AG08396 (cell line): ENCODE measurements around the gene SH2D7.
A peak's percentile ranks its signal among the peaks of the same experiment; 100 is the strongest.

Experiments used
- DNase-seq: peaks from one replicate; pipeline ENCODE4 v3.0.0; 2012; ENCODE audit warnings: low spot score, mixed read lengths

SH2D7 gene

DNA sequence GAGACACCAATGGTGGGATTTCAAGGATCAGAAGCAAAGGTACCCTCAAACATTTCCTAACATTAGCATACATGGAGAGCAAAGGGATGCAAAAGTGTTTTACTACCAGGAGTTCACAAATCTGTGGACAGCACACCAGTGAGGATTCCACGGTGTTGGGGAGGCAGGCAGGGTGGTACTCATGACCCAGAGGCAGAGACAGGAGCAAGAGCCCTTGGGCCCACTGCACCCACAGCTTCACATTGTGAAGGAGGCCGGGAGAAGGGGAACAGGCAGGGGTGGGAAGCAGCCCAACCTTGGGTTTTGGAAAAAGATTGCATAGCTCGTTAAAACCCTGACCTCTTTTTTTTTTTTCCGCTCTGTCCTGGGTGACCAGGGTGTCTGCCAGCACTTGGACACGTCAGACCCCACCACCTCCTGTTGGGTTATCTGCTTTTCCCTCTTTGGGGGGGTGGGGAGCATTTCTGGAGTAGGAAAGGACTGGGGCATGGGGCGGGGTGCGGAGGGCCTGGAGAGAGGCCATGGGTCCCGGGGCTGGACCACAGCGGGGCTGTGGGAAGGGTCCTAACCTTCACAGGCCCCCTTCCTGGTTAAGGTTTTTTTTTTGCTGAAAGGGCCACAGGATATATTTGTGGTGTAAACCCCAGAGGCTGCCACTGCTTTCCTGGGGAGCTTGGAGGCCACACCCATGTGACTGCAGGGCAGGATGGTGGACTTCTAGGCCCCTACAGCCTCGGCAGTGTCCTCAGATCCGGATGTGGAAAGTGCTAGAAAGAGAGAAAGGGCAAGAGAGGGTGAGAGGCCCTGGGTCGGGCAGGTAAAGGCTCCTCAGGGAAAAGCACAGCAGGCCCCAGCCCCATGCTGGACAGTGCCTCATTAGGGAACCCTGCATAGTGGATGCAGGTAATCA is 12.5 kb downstream of the SH2D7 start:
- DNase-seq, result no peak

DNA sequence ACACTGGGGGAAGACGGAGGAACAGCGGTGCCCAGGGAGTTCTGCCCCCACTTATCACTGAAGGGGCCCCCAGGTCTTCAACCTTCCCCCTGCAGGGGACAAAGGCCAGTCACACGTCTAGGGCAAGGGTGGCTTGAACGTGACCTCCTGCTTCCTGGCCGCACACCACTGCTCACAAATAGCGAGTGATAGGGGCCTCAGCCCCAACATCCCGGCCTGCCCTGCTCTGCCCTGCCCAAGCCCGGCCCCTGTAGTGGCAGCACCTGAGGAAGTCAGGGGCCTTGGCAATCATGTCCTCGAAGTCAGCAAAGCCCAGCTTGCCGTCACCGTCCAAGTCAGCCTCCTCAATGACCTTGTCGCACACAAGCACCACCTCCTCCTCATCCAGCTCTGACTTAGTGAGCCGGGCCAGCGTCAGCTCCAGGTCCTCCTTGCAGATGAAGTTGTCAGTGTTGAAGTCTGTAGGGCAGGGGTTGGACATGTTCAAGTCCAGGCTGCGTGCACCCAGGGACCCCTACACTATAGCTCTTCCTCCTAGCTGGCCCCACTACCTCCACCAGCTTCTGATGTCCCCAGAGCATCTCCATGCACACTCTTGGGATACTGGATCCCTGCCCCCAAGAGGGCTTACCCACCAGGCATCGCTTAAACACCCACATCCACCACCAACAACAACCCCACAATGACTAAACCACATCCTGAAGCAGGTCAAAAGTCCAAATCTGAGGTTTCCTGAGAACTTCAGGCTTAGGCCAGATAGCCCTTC is 13.3 kb downstream of the SH2D7 start:
- no peak for DNase-seq

DNA sequence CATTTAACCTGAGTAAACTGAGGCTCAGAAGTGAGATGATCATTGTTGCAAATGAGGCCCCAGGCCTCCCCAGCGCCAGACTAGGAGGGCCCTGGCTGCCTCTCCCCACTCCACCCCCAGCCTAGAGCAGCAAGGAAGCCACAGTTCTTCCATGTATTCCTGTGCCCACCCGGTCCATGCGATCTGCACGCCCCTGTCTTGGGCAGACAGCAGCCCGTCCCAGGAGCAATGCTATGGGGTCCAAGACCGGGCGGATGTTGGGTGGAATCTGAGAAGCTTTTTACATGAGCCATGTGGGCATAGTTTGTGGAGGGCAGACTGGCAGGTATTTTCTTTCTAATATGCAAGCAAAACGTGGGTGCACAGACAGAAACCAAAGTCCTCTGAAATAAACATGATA is 15.1 kb downstream of the SH2D7 start:
- DNase-seq, result no peak

DNA sequence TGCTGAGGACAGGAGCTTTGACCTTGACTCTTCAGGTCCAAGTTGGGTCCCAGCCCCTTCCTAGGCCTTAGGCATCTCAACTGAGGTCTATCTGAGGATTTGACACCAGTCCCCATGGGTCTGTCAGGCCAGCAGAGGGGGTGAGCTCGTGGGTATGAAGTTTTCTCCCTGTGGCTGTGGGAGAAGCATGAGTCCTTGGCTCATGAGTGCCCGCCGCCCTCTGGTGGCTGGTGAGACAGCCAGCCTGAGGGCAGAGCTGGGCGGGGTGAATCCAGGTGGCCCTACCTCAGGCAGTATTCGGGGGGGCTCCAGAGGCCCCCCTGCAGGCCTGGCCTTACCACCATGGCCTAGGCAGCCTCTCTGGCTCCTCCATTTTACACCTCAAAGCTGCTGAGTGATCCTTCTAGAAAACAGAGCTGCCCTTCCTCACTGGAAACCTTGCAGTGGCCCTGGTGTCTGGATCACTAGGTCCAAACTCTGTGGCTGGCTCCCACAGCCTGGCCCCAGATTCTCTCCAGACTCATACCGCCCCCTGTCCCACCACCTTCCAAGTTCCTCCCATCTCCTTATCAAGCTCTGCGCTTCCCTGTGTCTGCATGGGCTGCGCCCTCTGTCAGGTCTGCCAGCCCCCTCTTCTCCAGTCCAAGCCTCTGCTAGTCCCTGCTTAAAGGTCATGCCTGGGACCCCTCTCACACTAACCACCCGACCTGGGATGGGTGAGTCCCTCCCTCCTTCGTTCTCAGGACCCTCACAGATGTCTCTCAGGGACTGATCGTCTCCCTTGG is 16.1 kb downstream of the SH2D7 start:
- peak; percentile 88 for DNase-seq

DNA sequence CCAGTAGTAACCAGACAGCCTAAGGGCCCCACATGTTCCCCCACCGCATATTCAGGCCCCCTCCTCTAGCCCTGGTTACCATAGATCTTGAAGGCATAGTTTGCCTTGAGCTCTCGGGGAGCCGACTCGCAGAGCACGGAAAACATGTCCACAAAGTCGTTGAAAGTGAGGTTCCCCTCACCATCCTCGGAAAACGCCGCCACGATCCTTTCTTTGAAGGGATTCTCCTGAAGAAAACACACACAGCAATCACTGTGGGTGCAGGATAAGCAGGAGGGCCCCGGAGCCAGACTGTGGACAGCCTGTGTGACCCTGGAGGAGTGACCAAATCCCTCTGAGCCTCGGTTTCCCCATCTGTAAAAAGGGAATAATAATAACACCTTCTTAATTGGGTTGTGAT is 16.8 kb downstream of the SH2D7 start:
- DNase-seq, result no peak

DNA sequence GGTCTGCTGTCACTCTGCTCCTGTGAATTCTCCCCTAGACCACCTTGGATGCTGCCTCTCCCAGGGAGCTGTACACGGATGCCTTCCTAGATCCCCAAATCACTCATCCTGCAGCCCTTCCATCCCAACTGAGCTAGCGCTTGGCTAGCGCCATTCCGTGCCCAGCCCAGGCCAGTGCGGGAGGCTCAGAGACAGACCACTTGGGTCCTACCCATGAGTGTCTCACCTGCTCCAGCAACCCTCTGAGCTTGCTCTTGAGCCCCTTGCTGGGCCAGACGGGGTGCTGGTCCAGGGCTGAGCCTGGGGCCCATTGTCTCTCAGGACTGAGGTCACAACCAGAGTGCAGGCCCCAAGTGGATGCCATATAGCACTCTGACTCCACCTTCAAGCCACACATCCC is 17.7 kb downstream of the SH2D7 start:
- no peak for DNase-seq

DNA sequence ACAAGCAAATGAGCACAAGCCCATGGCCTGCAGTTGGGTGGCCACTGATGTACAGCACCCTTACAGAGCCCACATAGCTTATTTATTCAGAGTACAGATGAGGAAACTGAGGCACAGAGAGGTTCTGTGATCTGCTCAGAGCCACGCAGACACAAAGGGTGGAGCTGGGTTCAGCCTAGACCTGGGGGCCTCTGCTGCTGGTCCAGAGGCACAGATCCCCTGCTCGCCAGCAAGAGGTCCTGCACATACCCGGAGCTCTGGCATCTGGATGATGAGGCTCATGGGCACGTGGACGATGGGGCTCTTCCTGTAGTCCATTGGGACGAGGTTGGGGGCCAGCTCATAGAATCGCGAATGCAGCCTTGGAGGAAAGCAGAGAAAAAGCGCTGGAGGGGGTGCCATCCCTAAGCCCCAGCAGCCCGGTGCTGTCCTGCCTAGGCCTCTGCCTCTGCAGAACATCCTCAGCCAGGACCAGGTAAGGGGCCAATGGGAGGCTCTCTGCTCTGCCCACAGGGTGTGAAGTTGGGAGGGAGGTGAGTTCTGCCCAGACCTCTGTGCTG is 18.6 kb downstream of the SH2D7 start:
- DNase-seq, result no peak

DNA sequence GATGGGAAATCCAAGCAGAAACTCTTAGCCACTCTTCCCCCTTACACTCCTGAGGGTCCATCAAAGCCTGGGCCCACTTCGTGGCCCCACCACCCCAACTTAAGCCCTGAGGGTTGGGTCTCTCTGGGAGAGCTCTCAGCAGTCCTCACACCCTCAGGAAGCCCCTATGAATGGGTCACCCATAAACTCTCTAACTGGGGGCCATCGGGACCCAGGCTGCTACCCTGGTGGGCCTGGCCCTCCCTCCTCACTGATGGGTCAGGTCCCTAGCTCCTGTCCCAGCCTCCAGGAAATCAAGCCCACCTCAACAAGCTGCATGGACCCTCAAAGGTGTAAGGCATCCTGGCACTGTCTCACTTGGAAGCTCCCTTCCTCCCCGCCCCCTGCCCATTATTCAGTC is 19.4 kb downstream of the SH2D7 start:
- DNase-seq, result no peak

DNA sequence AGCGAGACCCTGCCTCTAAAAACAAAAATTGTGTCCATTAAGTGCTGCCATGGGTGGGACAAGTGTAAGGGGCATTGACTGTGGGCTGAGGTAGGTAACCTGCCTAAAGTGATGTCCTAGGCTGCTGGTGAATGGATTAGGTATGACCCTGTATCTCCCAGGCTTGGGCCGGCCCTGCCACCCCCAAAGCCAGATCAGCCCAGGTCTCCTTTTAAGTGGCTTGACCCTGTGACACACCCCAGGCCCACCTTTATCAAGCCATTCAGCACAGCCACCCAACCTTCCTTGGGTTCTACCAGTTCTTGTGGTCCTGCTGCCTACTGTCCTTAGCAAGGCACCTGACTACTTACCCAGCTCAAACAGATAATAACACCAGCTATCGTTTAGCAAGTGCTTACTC is 20.2 kb downstream of the SH2D7 start:
- no peak for DNase-seq

DNA sequence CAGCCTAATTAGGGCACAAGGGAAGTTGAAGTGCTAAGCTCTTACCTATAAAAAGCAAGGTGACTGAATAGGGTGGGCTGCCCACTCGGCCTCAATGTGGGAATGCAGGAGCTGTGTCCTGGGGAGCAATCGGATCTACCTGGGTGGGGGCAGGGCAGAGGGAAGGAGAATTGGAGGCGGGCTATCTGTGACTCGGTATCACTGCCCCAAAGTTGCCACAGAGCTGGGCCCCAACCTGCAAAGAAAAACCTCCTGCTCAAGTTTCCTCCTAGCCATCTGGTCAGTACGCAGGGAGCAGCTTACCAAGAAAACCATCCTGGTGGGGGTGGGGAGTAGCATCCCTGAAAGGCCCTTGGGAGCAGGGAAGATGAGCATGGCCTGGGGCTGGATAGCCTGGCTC is 28.2 kb downstream of the SH2D7 start:
- DNase-seq, result no peak

DNA sequence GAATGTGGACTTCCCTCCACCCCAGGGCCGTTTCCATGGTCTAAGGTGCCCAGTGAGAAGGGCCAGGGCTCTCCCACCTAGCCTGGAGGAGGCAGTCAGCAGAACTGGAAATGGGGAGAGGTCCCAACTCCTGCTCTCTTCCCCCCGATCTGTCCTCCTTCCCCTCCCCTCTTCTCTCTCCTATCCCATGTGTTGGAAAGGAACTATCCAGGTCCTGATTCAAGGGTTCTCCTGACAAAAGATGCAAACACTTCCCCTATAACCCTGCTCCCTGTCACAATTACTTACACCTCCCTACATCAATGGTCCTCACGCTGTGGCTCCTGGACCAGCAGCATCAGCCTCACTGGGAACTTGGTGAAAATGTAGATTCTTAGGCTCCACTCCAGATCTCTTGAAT is 32.9 kb downstream of the SH2D7 start:
- DNase-seq, result no peak

DNA sequence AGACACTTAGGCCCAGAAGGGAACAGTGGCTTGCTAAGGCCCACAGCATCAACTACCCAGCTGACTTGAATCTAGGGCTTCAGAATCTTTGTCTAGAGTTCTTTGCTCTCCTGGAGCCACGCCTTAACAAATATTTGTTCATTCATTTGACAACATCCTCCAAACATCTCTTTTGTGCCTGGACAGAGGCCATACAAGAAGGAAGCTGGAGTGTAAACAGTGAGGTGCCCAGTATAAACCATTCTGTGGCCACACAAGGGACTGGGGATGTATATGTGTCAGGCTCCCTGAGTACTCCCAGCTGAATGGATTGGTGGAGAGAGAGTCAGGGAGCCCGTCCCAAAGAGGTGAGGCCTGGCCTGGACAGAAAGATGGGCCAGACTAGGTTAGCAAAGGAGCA is 35.5 kb downstream of the SH2D7 start:
- DNase-seq, result peak; percentile 33

DNA sequence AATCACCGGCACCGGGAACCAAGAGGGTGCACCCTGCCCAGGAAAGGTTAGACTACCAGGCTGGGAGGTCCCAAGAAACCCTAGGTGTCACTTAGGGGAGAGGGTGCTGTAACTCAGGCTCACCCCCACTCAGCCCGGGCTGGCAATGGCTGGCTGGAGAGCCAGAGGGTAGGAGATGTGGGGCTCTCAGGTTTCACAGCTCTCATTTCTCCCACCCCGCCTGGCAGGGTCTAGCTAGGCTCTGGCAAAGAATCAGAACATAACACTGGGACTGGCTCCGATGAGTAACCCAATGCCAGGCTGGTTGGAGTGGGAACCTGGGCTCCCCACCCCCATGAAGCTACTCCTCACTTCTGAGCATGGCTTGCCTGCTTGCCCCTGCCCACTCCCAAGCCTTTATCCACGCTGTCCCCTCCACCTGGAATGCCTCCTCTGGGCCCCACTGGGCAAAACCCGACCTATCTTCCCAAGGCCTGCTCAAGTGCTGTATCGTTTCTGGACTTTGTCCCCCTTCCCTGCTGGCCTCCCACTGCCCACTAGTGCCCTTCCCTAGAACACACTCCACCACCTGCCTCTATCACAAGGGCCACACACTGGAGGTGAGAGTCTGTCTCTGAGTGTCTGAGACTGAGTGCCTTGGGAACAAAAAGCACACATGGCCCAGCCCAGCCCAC is 36.9 kb downstream of the SH2D7 start:
- peak; percentile 29 for DNase-seq

DNA sequence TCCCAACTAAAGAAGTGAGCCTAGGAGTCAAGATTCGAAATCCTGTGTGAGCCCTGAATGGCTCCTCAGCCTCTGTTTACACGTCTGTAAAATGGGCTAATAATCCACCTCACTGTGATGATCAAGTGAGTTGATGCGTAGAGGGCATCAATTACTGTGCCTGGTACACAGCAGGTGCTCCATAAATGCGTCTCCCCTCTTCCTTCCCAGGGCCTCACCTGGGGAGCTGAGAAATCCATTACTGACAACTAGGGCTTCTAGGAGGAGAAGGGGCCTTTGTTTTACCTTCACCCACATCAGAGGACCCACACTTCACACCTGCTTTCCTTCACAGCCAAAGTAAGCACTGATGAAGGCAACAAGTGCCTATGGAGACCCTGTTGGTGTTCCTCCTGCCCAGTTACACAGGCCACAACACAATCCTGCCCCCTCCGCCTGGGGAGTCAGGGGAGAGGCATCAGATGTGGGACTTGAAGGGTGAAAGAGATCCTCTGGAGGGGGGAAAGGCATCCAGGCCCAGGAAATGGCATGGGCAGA is 37.5 kb downstream of the SH2D7 start:
- DNase-seq, result no peak

DNA sequence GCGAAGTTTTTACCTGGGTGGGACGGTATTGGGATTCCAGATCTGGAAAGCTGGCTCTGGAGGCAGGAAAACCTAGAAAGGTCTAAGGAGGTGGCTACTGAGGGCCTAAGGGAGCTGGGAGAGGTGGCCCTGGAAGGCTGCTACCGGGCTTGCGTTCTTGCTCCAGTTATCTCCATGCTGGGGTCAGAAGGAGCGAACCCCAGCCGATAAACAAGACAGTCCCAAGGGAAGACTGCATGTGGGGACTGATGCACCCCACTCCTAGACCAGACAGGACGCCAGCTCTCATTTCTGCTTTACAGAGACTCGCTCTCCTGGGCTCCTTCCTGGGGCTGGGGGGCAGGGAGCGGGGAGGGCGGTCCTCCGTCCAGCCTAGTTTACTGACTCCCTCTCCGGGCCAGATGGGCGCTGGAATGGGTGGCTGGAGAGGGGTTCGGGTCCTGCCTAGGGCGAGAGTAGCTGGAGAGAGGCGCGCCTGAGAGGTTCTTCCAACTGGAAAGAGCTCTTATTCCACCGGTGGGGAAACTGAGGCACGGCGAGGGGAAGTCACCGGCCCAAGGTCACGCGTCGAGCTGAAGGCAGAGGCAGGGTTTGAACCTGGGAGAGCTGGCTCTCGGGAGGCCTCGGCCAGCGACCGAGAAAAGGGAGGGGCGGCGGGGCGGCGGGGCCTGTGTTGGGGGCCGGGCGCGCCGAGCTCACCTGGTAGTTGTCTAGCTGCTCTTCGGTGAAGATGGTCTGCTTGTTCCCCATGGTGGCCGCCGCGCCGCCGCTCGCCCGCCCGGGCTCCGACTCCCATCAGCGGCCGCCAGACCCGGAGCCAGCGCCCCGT is 38.3 kb downstream of the SH2D7 start:
- DNase-seq, result peak; percentile 25

DNA sequence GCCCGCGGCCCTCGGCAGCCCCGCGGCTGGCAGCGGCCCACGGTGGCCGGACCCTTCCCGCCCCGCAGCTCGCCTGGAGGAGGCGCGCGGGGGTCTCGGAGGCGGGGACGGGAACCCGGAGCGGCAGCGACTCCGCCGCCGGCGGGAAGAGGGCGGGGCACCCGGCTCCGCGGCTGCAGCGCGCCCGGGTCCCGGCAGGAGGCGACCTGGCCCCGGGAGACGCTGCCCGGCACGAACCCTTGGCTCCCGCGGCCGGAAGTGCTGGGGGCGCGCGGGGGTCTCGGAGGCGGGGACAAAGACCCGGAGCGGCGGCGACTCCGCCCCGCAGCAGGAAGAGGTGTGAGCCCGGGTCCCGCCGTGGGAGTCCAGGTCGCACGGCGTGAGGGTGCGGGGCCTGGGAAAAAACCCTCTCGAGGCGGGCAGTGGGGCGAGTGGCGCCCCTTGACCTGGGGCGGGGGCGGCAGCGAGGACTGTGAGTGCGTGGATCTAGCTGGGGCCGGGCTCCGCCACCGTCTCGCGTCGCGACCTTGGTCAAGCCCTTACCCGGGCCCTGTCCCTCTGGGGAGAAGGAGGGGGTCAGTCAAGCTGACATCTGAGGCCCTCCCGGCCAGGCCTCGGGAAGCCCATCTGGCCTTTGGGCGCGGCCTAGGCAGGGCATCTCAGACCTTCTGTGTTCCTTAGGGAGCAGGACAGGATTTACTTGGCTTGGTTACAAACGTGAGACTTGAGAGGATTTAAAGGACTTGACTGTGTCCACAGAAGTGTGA is 39.1 kb downstream of the SH2D7 start, which contains the start of gene CIB2:
TSS of gene CIB2 (minus strand) at position 151 of the 767 bp plus-strand sequence. CDS start 230 bp downstream, outside the sequence.
- peak; percentile 95 for DNase-seq

DNA sequence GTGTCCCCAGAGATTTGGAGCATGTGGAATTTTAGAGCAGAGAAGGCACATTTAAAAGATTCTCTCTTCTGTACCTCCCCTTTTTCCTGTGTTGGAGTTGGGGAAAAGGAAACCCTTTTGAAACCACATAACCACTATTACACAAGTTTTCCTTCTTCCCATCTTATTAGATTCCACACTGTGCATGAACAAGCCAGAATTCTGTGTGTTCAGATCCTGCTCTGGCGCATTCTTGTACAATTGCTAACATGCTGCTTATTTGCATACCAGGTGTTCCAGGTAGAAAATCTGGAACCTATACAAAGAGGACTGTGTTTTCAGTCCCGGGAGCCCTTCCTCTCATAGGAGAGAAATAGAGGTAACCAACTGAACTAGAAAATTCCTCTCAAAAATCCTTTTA is 41.4 kb downstream of the SH2D7 start:
- DNase-seq, result no peak

DNA sequence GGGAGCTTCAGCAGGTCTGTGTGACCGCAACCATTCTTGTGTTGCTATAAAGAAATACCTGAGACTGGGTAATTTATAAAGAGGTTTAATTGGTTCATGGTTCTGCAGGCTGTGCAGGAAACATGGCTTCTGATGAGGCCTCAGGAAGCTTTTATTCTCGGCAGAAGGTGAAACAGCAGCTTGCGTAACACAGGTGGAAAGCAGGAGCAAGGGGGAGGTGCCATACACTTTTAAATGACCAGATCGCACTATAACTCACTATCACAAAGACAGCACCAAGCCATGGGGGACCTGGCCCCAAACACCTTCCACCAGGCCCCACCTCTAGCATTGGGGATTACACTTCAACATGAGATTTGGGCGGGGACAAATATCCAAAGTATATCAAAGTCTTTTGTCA is 47.2 kb downstream of the SH2D7 start:
- no peak for DNase-seq

DNA sequence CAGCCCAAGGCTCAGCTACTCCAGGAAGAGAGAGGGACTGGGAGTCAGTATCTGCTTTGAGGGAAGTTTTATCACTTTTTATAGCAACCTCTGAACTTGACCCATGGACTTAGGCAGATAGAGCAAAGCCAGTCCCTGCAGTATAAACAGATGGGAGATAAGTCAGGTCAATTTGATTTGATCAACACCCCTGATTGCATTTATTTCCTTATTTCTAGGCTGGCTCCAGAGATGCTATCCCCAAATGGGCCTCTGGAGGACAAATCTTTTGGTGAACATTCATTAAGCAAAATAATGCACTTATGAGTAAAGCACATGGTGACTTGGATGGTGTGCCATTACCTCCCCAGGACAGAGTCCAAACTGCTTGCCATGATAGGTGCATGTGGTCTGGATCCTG is 47.9 kb downstream of the SH2D7 start:
- no peak for DNase-seq

DNA sequence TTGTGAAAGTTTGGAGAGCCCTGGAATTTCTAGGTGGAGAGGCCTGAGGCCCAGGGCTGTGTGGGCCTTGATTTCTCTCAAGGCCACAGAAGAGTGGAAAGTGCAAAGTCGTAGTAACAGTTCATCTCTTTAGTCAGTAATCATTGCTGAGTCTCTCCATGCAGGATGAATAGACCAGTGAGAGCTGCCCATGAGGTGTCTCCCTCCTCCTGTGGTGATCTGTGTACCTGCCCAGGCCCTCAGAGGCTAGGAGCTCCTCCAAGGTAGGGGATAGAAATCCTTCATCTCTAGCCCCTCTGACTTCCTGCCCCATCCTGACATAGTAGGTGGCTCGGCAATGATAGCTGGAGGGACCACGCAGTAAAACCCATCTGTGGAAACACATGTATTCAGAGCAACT is 50.0 kb downstream of the SH2D7 start:
- no peak for DNase-seq
